HL-60 (cell line): ENCODE results near the gene CEP128.

Experiments used
- DNase-seq, 2 experiments: peaks; one replicate each; pipeline ENCODE4 v3.0.0-alpha.2; 2010 to 2020; ENCODE audit warnings: low read depth in 1 of 2, low spot score in 1 of 2
- H3K27ac ChIP-seq: fragments of 250-450 bp; sonication (Bioruptor Pico); replicated peaks from 2 replicates; pipeline ENCODE4 v1.5.1; 2020; ENCODE audit warnings: mild to moderate bottlenecking, moderate library complexity
- H3K27me3 ChIP-seq: fragments of 250-450 bp; sonication (Bioruptor Pico); 2 replicates; pipeline ENCODE4 v1.5.1; 2021; ENCODE audit warnings: mild to moderate bottlenecking, moderate library complexity; ENCODE audit not compliant: insufficient read depth, poor library complexity, severe bottlenecking
- H3K4me3 ChIP-seq: replicated peaks from 2 replicates; pipeline ENCODE4 v1.5.1; 2011; ENCODE audit warnings: mild to moderate bottlenecking, control low read depth, low read length; ENCODE audit not compliant: insufficient read depth
- GABPA ChIP-seq: IDR thresholded peaks from 2 replicates; pipeline ENCODE4 v1.6.1; 2012; ENCODE audit warnings: low read depth
- POLR2AphosphoS5 ChIP-seq: IDR thresholded peaks from 2 replicates; pipeline ENCODE4 v1.6.1; 2012; ENCODE audit warnings: low read depth
- SPI1 ChIP-seq: IDR thresholded peaks from 2 replicates; pipeline ENCODE4 v1.6.1; 2012; ENCODE audit warnings: low read depth, mild to moderate bottlenecking, borderline replicate concordance
- TF ChIP-seq, protein P1 (sequence below): IDR thresholded peaks from 2 replicates; pipeline ENCODE4 v1.6.1; 2012; ENCODE audit warnings: low read depth; ENCODE audit not compliant: insufficient replicate concordance
- TF ChIP-seq, protein P2 (sequence below): IDR thresholded peaks from one replicate; pipeline ENCODE4 v1.5.1; 2011; ENCODE audit warnings: low read length, control low read depth, inconsistent platforms; ENCODE audit not compliant: insufficient read depth

The CEP128 gene

DNA sequence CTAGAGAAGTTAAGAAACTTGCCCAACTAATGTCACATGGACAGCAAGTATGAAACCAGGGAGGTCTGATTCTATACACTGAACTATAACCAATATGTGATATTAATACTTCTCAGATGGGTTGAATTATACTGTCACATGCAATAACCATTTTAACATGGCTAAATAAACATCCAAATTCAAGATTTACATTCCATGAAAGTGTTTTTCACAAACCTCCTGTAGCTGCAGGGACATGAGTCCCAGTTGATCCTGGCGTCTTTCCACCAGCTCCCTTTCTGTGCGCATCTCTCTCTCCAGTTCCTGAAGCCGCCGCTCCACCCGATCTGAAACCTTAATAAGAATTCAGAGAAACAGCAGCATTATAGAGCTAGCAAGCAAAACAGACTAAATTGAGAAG is 79.0 kb downstream of the CEP128 start:
- no peak for DNase-seq
- no peak overlapping the region for H3K4me3 ChIP-seq
- H3K27ac ChIP-seq = no peak overlapping the region
- TF ChIP-seq, protein P1, sequence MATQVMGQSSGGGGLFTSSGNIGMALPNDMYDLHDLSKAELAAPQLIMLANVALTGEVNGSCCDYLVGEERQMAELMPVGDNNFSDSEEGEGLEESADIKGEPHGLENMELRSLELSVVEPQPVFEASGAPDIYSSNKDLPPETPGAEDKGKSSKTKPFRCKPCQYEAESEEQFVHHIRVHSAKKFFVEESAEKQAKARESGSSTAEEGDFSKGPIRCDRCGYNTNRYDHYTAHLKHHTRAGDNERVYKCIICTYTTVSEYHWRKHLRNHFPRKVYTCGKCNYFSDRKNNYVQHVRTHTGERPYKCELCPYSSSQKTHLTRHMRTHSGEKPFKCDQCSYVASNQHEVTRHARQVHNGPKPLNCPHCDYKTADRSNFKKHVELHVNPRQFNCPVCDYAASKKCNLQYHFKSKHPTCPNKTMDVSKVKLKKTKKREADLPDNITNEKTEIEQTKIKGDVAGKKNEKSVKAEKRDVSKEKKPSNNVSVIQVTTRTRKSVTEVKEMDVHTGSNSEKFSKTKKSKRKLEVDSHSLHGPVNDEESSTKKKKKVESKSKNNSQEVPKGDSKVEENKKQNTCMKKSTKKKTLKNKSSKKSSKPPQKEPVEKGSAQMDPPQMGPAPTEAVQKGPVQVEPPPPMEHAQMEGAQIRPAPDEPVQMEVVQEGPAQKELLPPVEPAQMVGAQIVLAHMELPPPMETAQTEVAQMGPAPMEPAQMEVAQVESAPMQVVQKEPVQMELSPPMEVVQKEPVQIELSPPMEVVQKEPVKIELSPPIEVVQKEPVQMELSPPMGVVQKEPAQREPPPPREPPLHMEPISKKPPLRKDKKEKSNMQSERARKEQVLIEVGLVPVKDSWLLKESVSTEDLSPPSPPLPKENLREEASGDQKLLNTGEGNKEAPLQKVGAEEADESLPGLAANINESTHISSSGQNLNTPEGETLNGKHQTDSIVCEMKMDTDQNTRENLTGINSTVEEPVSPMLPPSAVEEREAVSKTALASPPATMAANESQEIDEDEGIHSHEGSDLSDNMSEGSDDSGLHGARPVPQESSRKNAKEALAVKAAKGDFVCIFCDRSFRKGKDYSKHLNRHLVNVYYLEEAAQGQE = no peak
- TF ChIP-seq SPI1 (no peak), POLR2AphosphoS5 (no peak), GABPA (no peak)
- TF ChIP-seq, protein P2, sequence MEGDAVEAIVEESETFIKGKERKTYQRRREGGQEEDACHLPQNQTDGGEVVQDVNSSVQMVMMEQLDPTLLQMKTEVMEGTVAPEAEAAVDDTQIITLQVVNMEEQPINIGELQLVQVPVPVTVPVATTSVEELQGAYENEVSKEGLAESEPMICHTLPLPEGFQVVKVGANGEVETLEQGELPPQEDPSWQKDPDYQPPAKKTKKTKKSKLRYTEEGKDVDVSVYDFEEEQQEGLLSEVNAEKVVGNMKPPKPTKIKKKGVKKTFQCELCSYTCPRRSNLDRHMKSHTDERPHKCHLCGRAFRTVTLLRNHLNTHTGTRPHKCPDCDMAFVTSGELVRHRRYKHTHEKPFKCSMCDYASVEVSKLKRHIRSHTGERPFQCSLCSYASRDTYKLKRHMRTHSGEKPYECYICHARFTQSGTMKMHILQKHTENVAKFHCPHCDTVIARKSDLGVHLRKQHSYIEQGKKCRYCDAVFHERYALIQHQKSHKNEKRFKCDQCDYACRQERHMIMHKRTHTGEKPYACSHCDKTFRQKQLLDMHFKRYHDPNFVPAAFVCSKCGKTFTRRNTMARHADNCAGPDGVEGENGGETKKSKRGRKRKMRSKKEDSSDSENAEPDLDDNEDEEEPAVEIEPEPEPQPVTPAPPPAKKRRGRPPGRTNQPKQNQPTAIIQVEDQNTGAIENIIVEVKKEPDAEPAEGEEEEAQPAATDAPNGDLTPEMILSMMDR = no peak
- H3K27me3 ChIP-seq = no peaks in the 10 kb centered on the region

DNA sequence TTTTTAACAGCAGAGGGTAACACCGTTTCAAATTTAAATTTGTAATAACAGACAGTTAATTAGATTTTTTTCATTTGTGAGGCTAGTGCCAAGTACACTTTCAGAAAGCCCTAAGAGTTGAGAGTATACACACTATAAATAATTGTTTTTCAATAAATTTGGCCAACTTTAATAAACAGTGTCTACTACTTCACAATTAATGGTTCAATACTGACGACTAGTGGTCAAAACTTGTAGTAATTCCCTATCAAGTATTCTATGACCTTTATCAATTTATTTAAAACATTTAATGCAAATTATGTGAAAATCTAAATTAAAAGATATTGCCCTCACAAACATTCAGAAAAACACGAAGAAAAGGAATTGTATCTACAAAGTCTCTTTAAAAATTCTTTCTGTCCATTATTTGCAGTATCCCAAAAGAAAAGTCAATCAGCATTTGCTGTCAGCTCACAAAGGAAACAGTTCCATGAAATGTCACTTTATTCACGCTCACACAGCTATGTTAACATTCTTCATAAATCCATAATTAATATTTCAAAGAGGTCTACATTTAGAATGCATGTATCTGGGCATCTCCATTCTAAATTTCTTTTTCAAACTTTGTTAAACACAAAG is 91.2 kb downstream of the CEP128 start:
- TF ChIP-seq, protein P2 = no peak
- no peak for TF ChIP-seq SPI1
- TF ChIP-seq GABPA = no peak
- no peak for TF ChIP-seq POLR2AphosphoS5
- TF ChIP-seq, protein P1 = no peak
- Histone ChIP-seq H3K27me3 (no peaks in the 10 kb centered on the region), H3K4me3 (no peak overlapping the region), H3K27ac (no peak overlapping the region)
- DNase-seq = no peak

DNA sequence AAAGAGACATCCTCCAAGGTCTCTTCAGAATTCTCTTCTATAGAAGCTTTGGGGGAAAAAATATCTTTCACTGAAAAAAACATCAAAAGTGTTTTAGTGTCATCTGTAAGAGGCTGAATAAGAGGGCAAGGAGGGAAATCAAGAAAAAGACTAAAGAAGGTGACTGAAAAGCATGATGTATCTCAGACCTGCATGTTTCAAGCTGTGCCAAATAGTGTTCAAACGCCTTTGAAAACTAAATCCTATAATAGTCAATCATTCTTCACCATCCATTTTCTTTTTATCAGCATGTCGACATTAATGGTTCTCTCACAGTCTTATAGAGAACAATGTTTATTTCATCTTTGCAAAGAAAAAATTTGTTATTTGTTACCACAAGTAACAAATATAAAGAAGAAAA is 94.5 kb downstream of the CEP128 start:
- Histone ChIP-seq H3K27me3 (no peaks in the 10 kb centered on the region), H3K4me3 (no peak overlapping the region), H3K27ac (no peak overlapping the region)
- TF ChIP-seq, protein P1 = no peak
- TF ChIP-seq POLR2AphosphoS5 (no peak), SPI1 (no peak), GABPA (no peak)
- TF ChIP-seq, protein P2 = no peak
- DNase-seq = no peak
